PFSK-1 (cell line): Measurements from ENCODE around the gene PCAT7.

Experiments used
- FOXP2 ChIP-seq: optimal IDR thresholded peaks from 2 replicates; pipeline ENCODE3; 2011; ENCODE audit warnings: borderline replicate concordance, control low read depth, inconsistent platforms; ENCODE audit not compliant: insufficient read depth; ENCODE audit errors: extremely low read length, extremely low read depth
- POLR2AphosphoS5 ChIP-seq: IDR thresholded peaks from 2 replicates; pipeline ENCODE4 v1.6.1; 2012; ENCODE audit warnings: low read depth, mild to moderate bottlenecking, control low read depth, low read length, moderate library complexity
- REST ChIP-seq, 2 experiments: IDR thresholded peaks; 2 replicates each; pipeline versions ENCODE4 v1.6.1 to v1.8.0; 2011 to 2012; ENCODE audit warnings: low read depth in 2 of 2, low read length in 2 of 2, control low read depth in 1 of 2, inconsistent platforms in 1 of 2, mild to moderate bottlenecking in 1 of 2, moderate library complexity in 1 of 2; ENCODE audit not compliant: insufficient read depth in 1 of 2
- SIN3A ChIP-seq: IDR thresholded peaks from 2 replicates; pipeline ENCODE4 v1.6.1; 2012; ENCODE audit warnings: mild to moderate bottlenecking, low read length, moderate library complexity, borderline replicate concordance; ENCODE audit not compliant: insufficient read depth
- TAF1 ChIP-seq: IDR thresholded peaks from 2 replicates; pipeline ENCODE4 v1.6.1; 2012; ENCODE audit warnings: low read length, control low read depth, borderline replicate concordance; ENCODE audit not compliant: insufficient read depth

The PCAT7 gene

GRCh38 chr9:94584555-94584954 lies 29.7 kb downstream of the PCAT7 start:
- no peak for TF ChIP-seq POLR2AphosphoS5

DNA sequence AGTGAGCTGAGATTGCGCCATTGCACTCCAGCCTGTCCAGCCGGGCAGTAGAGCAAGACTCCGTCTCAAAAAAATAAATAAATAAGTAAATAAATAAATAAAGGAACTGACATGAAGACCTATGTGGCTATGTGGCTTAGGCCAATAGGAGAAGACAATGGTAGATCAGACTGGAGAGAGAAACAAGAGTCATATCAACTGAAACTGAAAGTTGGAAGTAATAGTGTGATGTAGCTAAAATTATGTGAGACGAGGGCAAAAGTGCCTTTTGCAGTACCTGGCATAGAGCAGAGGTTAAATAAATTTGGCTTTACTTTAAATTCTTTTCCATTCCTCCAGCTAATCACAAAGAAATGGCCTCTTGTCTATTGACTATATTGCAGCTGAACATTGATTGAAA lies 31.4 kb downstream of the PCAT7 start:
- no peak for TF ChIP-seq REST (IDR thresholded peaks at IDR 0.05; ENCODE audit: insufficient read depth in 1 of 2, low read depth in 2 of 2, low read length in 2 of 2)
- TF ChIP-seq TAF1, result no peak
- no peak for TF ChIP-seq FOXP2
- TF ChIP-seq SIN3A, result no peak
- TF ChIP-seq POLR2AphosphoS5, result no peak

DNA sequence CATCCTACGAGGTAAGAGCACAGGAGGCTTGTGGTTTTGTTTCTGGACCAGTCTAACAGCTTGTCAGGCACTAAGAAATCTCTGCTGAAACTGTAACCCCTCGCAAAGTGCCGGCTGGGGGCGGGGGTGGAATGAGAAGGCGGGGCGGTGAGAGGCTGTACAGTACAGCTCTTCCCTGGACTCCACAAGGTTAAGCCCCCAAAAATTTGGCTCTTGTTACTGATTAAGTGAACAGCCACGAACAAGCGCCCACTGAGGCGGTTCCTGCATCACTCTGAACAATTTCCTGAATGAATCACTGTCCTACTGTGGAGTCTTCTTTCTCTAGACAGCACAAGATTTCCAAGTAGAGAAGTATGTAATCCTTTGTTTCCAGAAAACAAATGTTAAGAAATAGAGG lies 31.9 kb downstream of the PCAT7 start:
- TF ChIP-seq FOXP2, result no peak
- TF ChIP-seq REST (IDR thresholded peaks at IDR 0.05; ENCODE audit: insufficient read depth in 1 of 2, low read depth in 2 of 2, low read length in 2 of 2), result no peak
- TF ChIP-seq SIN3A, result no peak
- no peak for TF ChIP-seq POLR2AphosphoS5
- no peak for TF ChIP-seq TAF1

- TF ChIP-seq SIN3A (no peak), TAF1 (no peak), FOXP2 (no peak), POLR2AphosphoS5 (no peak), REST (IDR thresholded peaks at IDR 0.05; ENCODE audit: insufficient read depth in 1 of 2, low read depth in 2 of 2, low read length in 2 of 2) (no peak)
Observed at GRCh38 chr9:94588681-94589080, 33.8 kb downstream of the PCAT7 start.

DNA sequence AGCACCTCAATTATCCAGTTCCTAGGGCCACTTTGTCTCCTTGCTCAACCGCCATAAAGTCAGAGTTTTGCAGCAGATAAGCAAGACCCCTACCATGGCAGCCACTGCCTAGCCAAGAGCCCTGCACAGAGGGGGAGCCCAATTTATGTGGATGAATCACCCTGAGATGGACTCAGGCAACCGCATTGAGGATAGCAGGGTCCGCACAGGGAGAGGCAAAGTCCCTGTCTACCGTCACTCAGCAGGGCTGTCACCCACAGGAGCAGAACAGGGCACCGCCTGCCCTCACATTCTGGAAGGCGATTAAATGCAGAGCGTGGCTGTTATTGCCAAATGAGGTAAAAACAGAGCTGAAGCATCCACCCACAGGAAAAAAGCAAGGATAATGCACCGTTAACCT lies 37.0 kb downstream of the PCAT7 start:
- TF ChIP-seq TAF1 (no peak), FOXP2 (no peak), SIN3A (no peak), POLR2AphosphoS5 (no peak), REST (IDR thresholded peaks at IDR 0.05; ENCODE audit: insufficient read depth in 1 of 2, low read depth in 2 of 2, low read length in 2 of 2) (no peak)
